Erythroblast (primary cell): ENCODE data around the gene MME.

ENCODE experiments used
- GATA1 ChIP-seq: IDR thresholded peaks from 2 replicates; pipeline ENCODE4 v1.6.1; 2011; ENCODE audit warnings: low read depth, mild to moderate bottlenecking, control low read depth, low read length, moderate library complexity
- POLR2A ChIP-seq: IDR thresholded peaks from 2 replicates; pipeline ENCODE4 v1.6.1; 2011; ENCODE audit warnings: mild to moderate bottlenecking, low read length

- TF ChIP-seq POLR2A = no peak
- no peak for TF ChIP-seq GATA1
Observed at GRCh38 chr3:155208183-155208800, 128.2 kb downstream of the MME start.
